NB4 (cell line): ENCODE data around the gene SELPLG.
"Not testable (repeated sequence)": the region's sequence is repeated elsewhere in the genome, so short reads cannot be mapped to it uniquely, and the experiment has no call there.

Source experiments
- DNase-seq: peaks from one replicate; pipeline ENCODE4 v3.0.0; 2010; ENCODE audit warnings: low read depth
- H3K4me3 ChIP-seq: one replicate; pipeline ENCODE4 v1.5.1; 2011; ENCODE audit warnings: mild to moderate bottlenecking, low read depth, low read length, moderate library complexity
- MAX ChIP-seq: IDR thresholded peaks from 2 replicates; pipeline ENCODE4 v1.6.1; 2011; ENCODE audit warnings: low read depth, low read length
- MYC ChIP-seq: IDR thresholded peaks from 2 replicates; pipeline ENCODE4 v1.6.1; 2011; ENCODE audit warnings: low read depth, low read length
- POLR2A ChIP-seq: IDR thresholded peaks from 2 replicates; pipeline ENCODE4 v1.6.1; 2011; ENCODE audit warnings: mild to moderate bottlenecking; ENCODE audit not compliant: insufficient read length; ENCODE audit errors: extremely low read depth
- TF ChIP-seq, protein P1 (sequence below): IDR thresholded peaks from one replicate; pipeline ENCODE4 v1.5.1; 2012; ENCODE audit warnings: low read depth, low read length

The SELPLG gene

GRCh38 chr12:108622921-108623514 is 10.7 kb downstream of the SELPLG start:
- DNase-seq = no peak
- H3K4me3 ChIP-seq = no peak overlapping the region
- TF ChIP-seq MYC (no peak), MAX (no peak), POLR2A (no peak)
- TF ChIP-seq, protein P1, sequence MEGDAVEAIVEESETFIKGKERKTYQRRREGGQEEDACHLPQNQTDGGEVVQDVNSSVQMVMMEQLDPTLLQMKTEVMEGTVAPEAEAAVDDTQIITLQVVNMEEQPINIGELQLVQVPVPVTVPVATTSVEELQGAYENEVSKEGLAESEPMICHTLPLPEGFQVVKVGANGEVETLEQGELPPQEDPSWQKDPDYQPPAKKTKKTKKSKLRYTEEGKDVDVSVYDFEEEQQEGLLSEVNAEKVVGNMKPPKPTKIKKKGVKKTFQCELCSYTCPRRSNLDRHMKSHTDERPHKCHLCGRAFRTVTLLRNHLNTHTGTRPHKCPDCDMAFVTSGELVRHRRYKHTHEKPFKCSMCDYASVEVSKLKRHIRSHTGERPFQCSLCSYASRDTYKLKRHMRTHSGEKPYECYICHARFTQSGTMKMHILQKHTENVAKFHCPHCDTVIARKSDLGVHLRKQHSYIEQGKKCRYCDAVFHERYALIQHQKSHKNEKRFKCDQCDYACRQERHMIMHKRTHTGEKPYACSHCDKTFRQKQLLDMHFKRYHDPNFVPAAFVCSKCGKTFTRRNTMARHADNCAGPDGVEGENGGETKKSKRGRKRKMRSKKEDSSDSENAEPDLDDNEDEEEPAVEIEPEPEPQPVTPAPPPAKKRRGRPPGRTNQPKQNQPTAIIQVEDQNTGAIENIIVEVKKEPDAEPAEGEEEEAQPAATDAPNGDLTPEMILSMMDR = no peak

DNA sequence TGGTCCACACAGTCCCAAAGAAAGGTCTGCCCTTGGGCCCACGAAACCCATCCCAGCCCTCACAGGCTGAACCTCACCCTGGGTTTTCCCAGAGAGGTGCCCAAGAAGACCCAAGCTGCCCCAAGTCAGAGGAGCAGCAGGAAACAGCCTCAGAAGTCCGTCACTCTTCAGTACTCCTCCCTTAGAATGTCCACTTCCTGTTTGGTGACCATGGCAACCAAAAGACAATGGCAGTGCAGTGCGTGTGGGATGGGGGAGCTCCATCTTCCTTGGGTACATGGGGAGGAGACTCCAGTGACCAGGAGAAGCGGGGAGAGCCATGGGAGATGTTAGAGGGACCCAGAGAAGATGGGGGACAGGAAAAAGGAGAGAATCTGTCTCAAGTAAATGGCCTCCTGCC is 11.3 kb downstream of the SELPLG start:
- DNase-seq = peak; percentile 68
- TF ChIP-seq MYC (no peak), POLR2A (no peak), MAX (no peak)
- TF ChIP-seq, protein P1 = no peak
- H3K4me3 ChIP-seq = no peak overlapping the region

- DNase-seq = no peak
- H3K4me3 ChIP-seq = no peak overlapping the region
- TF ChIP-seq MYC (no peak), POLR2A (no peak), MAX (no peak)
- TF ChIP-seq, protein P1 = no peak
These were observed 12.5 kb downstream of the SELPLG start for GRCh38 chr12:108621161-108621560.

DNA sequence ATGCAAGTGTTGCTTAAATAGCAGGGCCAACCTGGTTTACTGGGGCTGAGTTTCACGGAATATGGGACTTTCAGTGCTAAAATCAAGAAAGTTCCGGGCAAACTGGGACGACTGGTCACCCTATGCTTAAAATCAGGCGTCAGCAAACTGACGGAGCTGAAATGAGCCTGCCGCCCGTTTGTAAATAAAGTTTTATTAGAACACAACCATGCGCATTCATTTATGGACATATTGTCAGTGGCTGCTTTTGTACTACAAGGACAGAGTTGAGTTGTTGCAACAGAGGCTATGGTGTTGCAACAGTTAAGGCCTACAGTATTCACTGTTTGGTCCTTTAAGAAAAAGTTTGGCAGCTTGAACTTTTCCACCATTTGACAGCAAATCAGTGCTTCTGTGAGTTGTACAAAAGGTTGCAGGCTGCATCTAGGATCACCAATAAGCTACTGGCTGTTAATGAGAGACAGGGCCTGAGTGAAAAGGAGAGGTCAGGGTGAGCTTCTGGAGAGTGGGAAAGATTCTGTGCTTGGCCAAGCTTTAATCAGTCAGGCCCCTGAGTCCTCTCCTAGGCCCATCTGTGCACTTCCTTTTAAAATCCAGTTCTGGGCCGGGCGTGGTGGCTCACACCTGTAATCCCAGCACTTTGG is 13.3 kb downstream of the SELPLG start:
- DNase-seq = peak; percentile 92
- H3K4me3 ChIP-seq = no peak overlapping the region
- peak; percentile 80 for TF ChIP-seq MYC
- no peak for TF ChIP-seq POLR2A
- peak; percentile 24; the same call in 1 of the 2 replicates for TF ChIP-seq MAX
- TF ChIP-seq, protein P1 = no peak

DNA sequence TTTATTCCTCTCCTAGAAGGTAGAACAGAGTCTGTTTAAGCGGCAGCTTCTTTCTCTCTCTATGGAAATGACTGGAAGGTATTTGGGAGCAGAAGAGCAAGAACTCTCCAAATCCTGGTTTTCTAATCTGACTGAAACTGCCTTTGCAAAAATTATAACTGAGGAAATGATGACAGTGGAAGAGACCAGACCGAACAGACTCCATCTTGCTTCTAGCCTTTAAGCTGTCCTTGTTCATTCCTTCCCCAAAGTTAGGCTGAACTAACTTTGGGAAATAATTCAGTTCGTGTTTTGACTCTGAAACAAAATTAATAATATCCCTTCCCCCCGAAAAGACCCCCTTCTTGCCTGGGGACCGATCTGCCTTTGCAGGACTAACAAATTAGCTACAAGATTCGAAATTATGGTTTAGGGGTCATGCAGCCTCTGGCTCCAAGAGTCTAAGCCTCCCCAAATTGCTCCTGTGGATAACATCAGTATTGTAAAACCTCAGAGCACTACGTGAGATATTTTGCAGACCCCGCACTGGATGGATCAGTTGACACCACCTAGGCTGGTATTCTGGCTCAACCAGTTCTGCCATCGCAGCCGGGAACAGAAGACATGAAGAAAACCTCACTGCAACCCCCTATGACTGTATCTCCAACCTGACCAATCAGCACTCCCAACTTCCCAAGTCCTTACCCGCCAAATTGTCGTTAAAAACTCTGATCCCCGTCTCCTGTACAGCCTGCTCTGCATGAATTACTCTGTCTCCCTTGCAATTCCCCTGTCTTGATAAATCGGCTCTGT is 14.1 kb downstream of the SELPLG start:
- H3K4me3 ChIP-seq = no peak overlapping the region
- DNase-seq = no peak
- TF ChIP-seq MAX (no peak), POLR2A (no peak), MYC (no peak)
- TF ChIP-seq, protein P1 = no peak

GRCh38 chr12:108618953-108619274 is 14.8 kb downstream of the SELPLG start:
- DNase-seq = not testable (repeated sequence)

More at GRCh38 chr12:108618953-108619274, 14.8 kb downstream of the SELPLG start:
- not testable (repeated sequence) for H3K4me3 ChIP-seq
